Testis (tissue), 2 donors: Measurements from ENCODE around the gene NPR2.

ENCODE experiments used
- POLR2A ChIP-seq: fragments of 450-650 bp; IDR thresholded peaks from one replicate; pipeline ENCODE4 v1.6.1; 2017; ENCODE audit warnings: antibody characterized with exemption, mild to moderate bottlenecking, moderate library complexity
- TF ChIP-seq, protein P1 (sequence below), 3 experiments: fragments of 450-650 bp in 2 of 3; fragments of 200-600 bp in 1 of 3; sonication (generic) in 1 of 3; IDR thresholded peaks; one replicate each; pipeline ENCODE4 v1.5.1; 2016 to 2019; ENCODE audit warnings: antibody characterized with exemption in 3 of 3, mild to moderate bottlenecking in 2 of 3, moderate library complexity in 1 of 3

DNA sequence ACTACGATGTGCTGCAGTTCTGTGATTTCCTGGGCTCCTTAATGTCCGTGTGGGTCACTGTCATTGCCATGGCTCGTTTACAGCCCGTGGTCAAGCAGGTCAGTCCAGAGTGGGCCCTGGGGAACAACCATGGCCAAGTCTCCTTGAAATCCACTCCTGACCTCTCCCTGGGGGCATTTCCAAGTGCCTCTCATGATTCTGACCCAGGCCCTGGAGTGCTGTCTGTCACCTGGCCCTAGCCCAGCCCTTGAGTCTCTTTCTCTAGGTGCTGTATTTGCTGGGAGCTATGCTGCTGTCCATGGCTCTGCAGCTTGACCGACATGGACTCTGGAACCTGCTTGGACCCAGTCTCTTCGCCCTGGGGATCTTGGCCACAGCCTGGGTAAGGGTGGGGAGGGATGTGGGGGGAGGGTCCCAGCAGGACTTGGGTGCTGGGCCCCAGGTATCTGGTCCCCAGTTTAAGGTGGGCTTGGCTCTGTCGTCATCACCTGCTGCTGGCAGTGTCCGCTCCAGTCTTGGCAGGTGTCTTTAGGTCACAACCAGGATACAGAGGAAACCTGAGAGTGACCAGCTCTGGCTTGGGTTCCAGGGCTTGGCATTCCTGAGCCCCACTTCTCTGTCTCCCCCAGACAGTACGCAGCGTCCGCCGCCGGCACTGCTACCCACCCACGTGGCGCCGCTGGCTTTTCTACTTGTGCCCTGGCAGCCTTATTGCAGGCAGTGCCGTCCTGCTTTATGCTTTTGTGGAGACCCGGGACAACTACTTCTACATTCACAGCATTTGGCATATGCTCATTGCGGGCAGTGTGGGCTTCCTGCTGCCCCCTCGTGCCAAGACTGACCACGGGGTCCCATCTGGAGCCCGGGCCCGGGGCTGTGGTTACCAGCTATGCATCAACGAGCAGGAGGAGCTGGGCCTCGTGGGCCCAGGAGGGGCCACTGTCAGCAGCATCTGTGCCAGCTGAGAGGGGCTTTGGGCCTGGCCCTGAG, 61.8 kb downstream of the NPR2 start:
- TF ChIP-seq, protein P1, sequence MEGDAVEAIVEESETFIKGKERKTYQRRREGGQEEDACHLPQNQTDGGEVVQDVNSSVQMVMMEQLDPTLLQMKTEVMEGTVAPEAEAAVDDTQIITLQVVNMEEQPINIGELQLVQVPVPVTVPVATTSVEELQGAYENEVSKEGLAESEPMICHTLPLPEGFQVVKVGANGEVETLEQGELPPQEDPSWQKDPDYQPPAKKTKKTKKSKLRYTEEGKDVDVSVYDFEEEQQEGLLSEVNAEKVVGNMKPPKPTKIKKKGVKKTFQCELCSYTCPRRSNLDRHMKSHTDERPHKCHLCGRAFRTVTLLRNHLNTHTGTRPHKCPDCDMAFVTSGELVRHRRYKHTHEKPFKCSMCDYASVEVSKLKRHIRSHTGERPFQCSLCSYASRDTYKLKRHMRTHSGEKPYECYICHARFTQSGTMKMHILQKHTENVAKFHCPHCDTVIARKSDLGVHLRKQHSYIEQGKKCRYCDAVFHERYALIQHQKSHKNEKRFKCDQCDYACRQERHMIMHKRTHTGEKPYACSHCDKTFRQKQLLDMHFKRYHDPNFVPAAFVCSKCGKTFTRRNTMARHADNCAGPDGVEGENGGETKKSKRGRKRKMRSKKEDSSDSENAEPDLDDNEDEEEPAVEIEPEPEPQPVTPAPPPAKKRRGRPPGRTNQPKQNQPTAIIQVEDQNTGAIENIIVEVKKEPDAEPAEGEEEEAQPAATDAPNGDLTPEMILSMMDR (IDR thresholded peaks at IDR 0.05), result no peak
- TF ChIP-seq POLR2A, result no peak
